ENCODE data around the gene NDUFAB1. TPM values are rescaled to one million over a fixed set of nuclear protein-coding genes. Genes with fewer than 3 reads are reported as not detected.
A peak's percentile ranks its signal among the peaks of the same experiment; 100 is the strongest.

Gene NDUFAB1
- total RNA-seq, 1 donor from 2014 or later, result 86.3 TPM

- TF ChIP-seq CTCF (conservative IDR thresholded peaks at IDR 0.05), result no peak
- DNase-seq (ENCODE audit: extremely low spot score, unreplicated experiment), result peak; percentile 71
- no peaks in the 10 kb centered on the region for H3K36me3 Mint-ChIP-seq
- H3K4me3 Mint-ChIP-seq, result peak overlapping the region; percentile 94
- H3K27me3 Mint-ChIP-seq, result no peaks in the 10 kb centered on the region
- no peaks in the 10 kb centered on the region for H3K4me1 Mint-ChIP-seq (ENCODE audit: unreplicated experiment)
- H3K27ac Mint-ChIP-seq, result peak overlapping the region; percentile 92
- no peaks in the 10 kb centered on the region for H3K9me3 Mint-ChIP-seq
Observed at GRCh38 chr16:23557779-23558702, 38.1 kb downstream of the NDUFAB1 start.

- Mint-ChIP-seq H3K4me1 (ENCODE audit: unreplicated experiment) (no peaks in the 10 kb centered on the region), H3K27ac (peak within 1 kb of the TSS; percentile 92), H3K36me3 (peaks cover under 1% of the 10 kb centered on the region), H3K9me3 (no peaks in the 10 kb centered on the region), H3K27me3 (no peaks in the 10 kb centered on the region), H3K4me3 (peak within 1 kb of the TSS; percentile 94)
- peak; percentile 96 for TF ChIP-seq CTCF (conservative IDR thresholded peaks at IDR 0.05)
- DNase-seq (ENCODE audit: extremely low spot score, unreplicated experiment), result peak; percentile 99
Observed at GRCh38 chr16:23556881-23557778, 39.0 kb downstream of the NDUFAB1 start, which contains the start of the genes EARS2 and UBFD1. Gene EARS2 (minus strand): TSS chr16:23557350. CDS start chr16:23557343, 7 bp downstream. Gene UBFD1 (plus strand): TSS chr16:23557727. CDS start chr16:23557743, 16 bp downstream.

GRCh38 chr16:23554536-23554935 lies 41.6 kb downstream of the NDUFAB1 start:
- DNase-seq (ENCODE audit: extremely low spot score, unreplicated experiment), result no peak
- Mint-ChIP-seq H3K36me3 (peaks cover 3% of the 10 kb centered on the region), H3K27me3 (no peaks in the 10 kb centered on the region), H3K27ac (no peak overlapping the region), H3K9me3 (no peaks in the 10 kb centered on the region), H3K4me3 (no peak overlapping the region), H3K4me1 (ENCODE audit: unreplicated experiment) (no peaks in the 10 kb centered on the region)
- TF ChIP-seq CTCF (conservative IDR thresholded peaks at IDR 0.05), result no peak

- Mint-ChIP-seq H3K36me3 (peaks cover 5% of the 10 kb centered on the region), H3K4me1 (ENCODE audit: unreplicated experiment) (no peaks in the 10 kb centered on the region), H3K27me3 (no peaks in the 10 kb centered on the region), H3K27ac (no peak overlapping the region), H3K4me3 (no peak overlapping the region), H3K9me3 (no peaks in the 10 kb centered on the region)
- TF ChIP-seq CTCF (conservative IDR thresholded peaks at IDR 0.05), result no peak
- no peak for DNase-seq (ENCODE audit: extremely low spot score, unreplicated experiment)
Observed at GRCh38 chr16:23552161-23552560, 44.0 kb downstream of the NDUFAB1 start.

- Mint-ChIP-seq H3K27ac (no peak overlapping the region), H3K4me3 (no peak overlapping the region), H3K4me1 (ENCODE audit: unreplicated experiment) (no peaks in the 10 kb centered on the region), H3K9me3 (no peaks in the 10 kb centered on the region), H3K36me3 (peaks cover 8% of the 10 kb centered on the region), H3K27me3 (no peaks in the 10 kb centered on the region)
- no peak for TF ChIP-seq CTCF (conservative IDR thresholded peaks at IDR 0.05)
- DNase-seq (ENCODE audit: extremely low spot score, unreplicated experiment), result no peak
Observed at GRCh38 chr16:23549938-23550337, 46.2 kb downstream of the NDUFAB1 start.

Measured in type B pancreatic cell (in vitro differentiated cells).